Activated CD4-positive, alpha-beta T cell treated with anti-CD3 and anti-CD28 coated beads, Interleukin-2, amount 10 ng/mL, durations not matched to agents 7 days and 5 days (primary cell): ENCODE results near the gene TTLL6. TPM values are rescaled to one million over a fixed set of nuclear protein-coding genes. Genes with fewer than 3 reads are reported as not detected.
A peak's percentile ranks its signal among the peaks of the same experiment; 100 is the strongest.

ENCODE experiments used
- CTCF ChIA-PET: fragments of 350-600 bp; sonication (Branson Sonifier 250); formaldehyde crosslinking; loops from one replicate; lab custom pipeline; 2021; ENCODE audit warnings: antibody characterized with exemption; lab: Charles Lee
- POLR2A ChIA-PET: fragments of 350-600 bp; sonication (Branson Sonifier 250); formaldehyde crosslinking; loops from one replicate; lab custom pipeline; 2021; ENCODE audit warnings: antibody characterized with exemption; lab: Charles Lee
- DNase-seq: peaks from one replicate; pipeline ENCODE4 v3.0.0-alpha.2; 2020
- H3K27ac Mint-ChIP-seq: one replicate; pipeline ENCODE4 v1.8.0; 2021; ENCODE audit warnings: mild to moderate bottlenecking, moderate library complexity, mixed read lengths
- H3K27me3 Mint-ChIP-seq: one replicate; pipeline ENCODE4 v1.8.0; 2021; ENCODE audit warnings: mixed read lengths
- H3K36me3 Mint-ChIP-seq: one replicate; pipeline ENCODE4 v1.8.0; 2021; ENCODE audit warnings: low read depth, mixed read lengths
- H3K4me1 Mint-ChIP-seq: one replicate; pipeline ENCODE4 v1.8.0; 2021; ENCODE audit warnings: mixed read lengths
- H3K4me3 Mint-ChIP-seq: one replicate; pipeline ENCODE4 v1.8.0; 2021; ENCODE audit warnings: mild to moderate bottlenecking, moderate library complexity, mixed read lengths
- H3K9me3 Mint-ChIP-seq: one replicate; pipeline ENCODE4 v1.8.0; 2021; ENCODE audit warnings: mixed read lengths
- total RNA-seq, 2 experiments: library from RNA; stranded (reverse); gene quantifications; one replicate each; pipeline ENCODE4 v1.2.3, GENCODE V29; 2021

TTLL6 gene
- total RNA-seq, 2 experiments from 2014 or later = not detected

- CTCF ChIA-PET = no interaction called here
- Mint-ChIP-seq H3K36me3 (no peaks in the 10 kb centered on the region), H3K27me3 (peaks cover 93% of the 10 kb centered on the region), H3K9me3 (no peaks in the 10 kb centered on the region), H3K4me3 (no peak overlapping the region), H3K4me1 (peaks cover 2% of the 10 kb centered on the region), H3K27ac (no peak overlapping the region)
- no peak for DNase-seq
- POLR2A ChIA-PET = no interaction called here
Observed at GRCh38 chr17:48740537-48740936, 76.5 kb downstream of the TTLL6 start.

- no peak overlapping the region for H3K4me3 Mint-ChIP-seq
- no peaks in the 10 kb centered on the region for H3K9me3 Mint-ChIP-seq
- peak overlapping the region; percentile 13 for H3K27ac Mint-ChIP-seq
- H3K36me3 Mint-ChIP-seq = no peaks in the 10 kb centered on the region
- POLR2A ChIA-PET = no interaction called here
- no peak for DNase-seq
- CTCF ChIA-PET = interaction anchor here (0.8 to 1.5 kb wide), 3 partner anchors 15 to 103 kb away, joined by 3 to 6 read pairs (median 3); no protein-coding TSS in a partner anchor
- peaks cover 2% of the 10 kb centered on the region for H3K4me1 Mint-ChIP-seq
- peaks cover 94% of the 10 kb centered on the region for H3K27me3 Mint-ChIP-seq
Observed at GRCh38 chr17:48738803-48739526, 78.1 kb downstream of the TTLL6 start.

- Mint-ChIP-seq H3K4me1 (peaks cover 7% of the 10 kb centered on the region), H3K27me3 (peaks cover 94% of the 10 kb centered on the region), H3K9me3 (no peaks in the 10 kb centered on the region), H3K4me3 (no peak overlapping the region), H3K36me3 (peaks cover 2% of the 10 kb centered on the region), H3K27ac (no peak overlapping the region)
- no peak for DNase-seq
- ChIA-PET CTCF (interaction anchor here (0.8 to 1.5 kb wide), 3 partner anchors 15 to 102 kb away, joined by 3 to 6 read pairs (median 3); no protein-coding TSS in a partner anchor), POLR2A (no interaction called here)
Observed at GRCh38 chr17:48738424-48738802, 78.6 kb downstream of the TTLL6 start.

GRCh38 chr17:48737330-48738043, 79.5 kb downstream of the TTLL6 start:
- peaks cover 8% of the 10 kb centered on the region for H3K4me1 Mint-ChIP-seq
- CTCF ChIA-PET = interaction anchor here (0.9 to 2.0 kb wide), 5 partner anchors 8 to 119 kb away, joined by 3 to 6 read pairs (median 3); partner anchors contain the start of gene PRAC1
- no peak overlapping the region for H3K4me3 Mint-ChIP-seq
- POLR2A ChIA-PET = no interaction called here
- H3K27ac Mint-ChIP-seq = no peak overlapping the region
- peaks cover 93% of the 10 kb centered on the region for H3K27me3 Mint-ChIP-seq
- peaks cover 3% of the 10 kb centered on the region for H3K36me3 Mint-ChIP-seq
- no peaks in the 10 kb centered on the region for H3K9me3 Mint-ChIP-seq
- DNase-seq = no peak

GRCh38 chr17:48735062-48735351, 82.0 kb downstream of the TTLL6 start:
- peaks cover 8% of the 10 kb centered on the region for H3K4me1 Mint-ChIP-seq
- no peak overlapping the region for H3K4me3 Mint-ChIP-seq
- H3K27ac Mint-ChIP-seq = no peak overlapping the region
- no peaks in the 10 kb centered on the region for H3K9me3 Mint-ChIP-seq
- peaks cover 93% of the 10 kb centered on the region for H3K27me3 Mint-ChIP-seq
- H3K36me3 Mint-ChIP-seq = peaks cover 3% of the 10 kb centered on the region
- no peak for DNase-seq
- ChIA-PET POLR2A (no interaction called here), CTCF (interaction anchor here (1.0 kb wide), 1 partner anchor 11 kb away, joined by 5 read pairs; no protein-coding TSS in a partner anchor)

- Mint-ChIP-seq H3K27me3 (peaks cover 95% of the 10 kb centered on the region), H3K4me3 (no peak overlapping the region), H3K27ac (no peak overlapping the region), H3K9me3 (no peaks in the 10 kb centered on the region), H3K4me1 (peaks cover 8% of the 10 kb centered on the region), H3K36me3 (peaks cover 3% of the 10 kb centered on the region)
- DNase-seq = no peak
- ChIA-PET POLR2A (no interaction called here), CTCF (interaction anchor here (0.6 to 1.0 kb wide), 2 partner anchors 10 to 12 kb away, joined by 3 to 5 read pairs; no protein-coding TSS in a partner anchor)
Observed at GRCh38 chr17:48734333-48735061, 82.5 kb downstream of the TTLL6 start.

- Mint-ChIP-seq H3K27ac (no peak overlapping the region), H3K4me3 (no peak overlapping the region), H3K4me1 (peaks cover 7% of the 10 kb centered on the region), H3K9me3 (no peaks in the 10 kb centered on the region), H3K27me3 (peaks cover 96% of the 10 kb centered on the region), H3K36me3 (peaks cover 3% of the 10 kb centered on the region)
- CTCF ChIA-PET = interaction anchor here (0.6 to 1.1 kb wide), 3 partner anchors 10 to 15 kb away, joined by 3 to 5 read pairs (median 3); no protein-coding TSS in a partner anchor
- POLR2A ChIA-PET = no interaction called here
- no peak for DNase-seq
Observed at GRCh38 chr17:48733632-48734328, 83.2 kb downstream of the TTLL6 start.

- ChIA-PET CTCF (interaction anchor here (1.1 to 1.6 kb wide), 3 partner anchors 9 to 107 kb away, joined by 3 to 9 read pairs (median 3); partner anchors contain the start of genes HOXB9 and PRAC2), POLR2A (no interaction called here)
- DNase-seq = no peak
- peaks cover 3% of the 10 kb centered on the region for H3K36me3 Mint-ChIP-seq
- H3K27me3 Mint-ChIP-seq = peaks cover 96% of the 10 kb centered on the region
- H3K4me1 Mint-ChIP-seq = peaks cover 8% of the 10 kb centered on the region
- H3K9me3 Mint-ChIP-seq = no peaks in the 10 kb centered on the region
- H3K4me3 Mint-ChIP-seq = no peak overlapping the region
- H3K27ac Mint-ChIP-seq = no peak overlapping the region
Observed at GRCh38 chr17:48732688-48733629, 84.1 kb downstream of the TTLL6 start.

GRCh38 chr17:48731355-48731754, 85.7 kb downstream of the TTLL6 start:
- H3K4me1 Mint-ChIP-seq = peaks cover 8% of the 10 kb centered on the region
- H3K9me3 Mint-ChIP-seq = no peaks in the 10 kb centered on the region
- ChIA-PET CTCF (interaction anchor here (0.6 to 2.0 kb wide), 3 partner anchors 11 to 300 kb away, joined by 4 read pairs; no protein-coding TSS in a partner anchor), POLR2A (no interaction called here)
- H3K4me3 Mint-ChIP-seq = no peak overlapping the region
- H3K36me3 Mint-ChIP-seq = peaks cover 3% of the 10 kb centered on the region
- DNase-seq = no peak
- peaks cover 96% of the 10 kb centered on the region for H3K27me3 Mint-ChIP-seq
- no peak overlapping the region for H3K27ac Mint-ChIP-seq

- no peak for DNase-seq
- Mint-ChIP-seq H3K4me1 (peaks cover 9% of the 10 kb centered on the region), H3K36me3 (peaks cover 3% of the 10 kb centered on the region), H3K27ac (no peak overlapping the region), H3K9me3 (no peaks in the 10 kb centered on the region), H3K4me3 (no peak overlapping the region), H3K27me3 (peaks cover 96% of the 10 kb centered on the region)
- ChIA-PET POLR2A (no interaction called here), CTCF (interaction anchor here (1.2 to 2.0 kb wide), 3 partner anchors 10 to 94 kb away, joined by 3 to 4 read pairs (median 4); no protein-coding TSS in a partner anchor)
Observed at GRCh38 chr17:48730240-48730550, 86.8 kb downstream of the TTLL6 start.
